MG63 (cell line): ENCODE measurements around the gene LPAR1. TPM values are rescaled to one million over a fixed set of nuclear protein-coding genes. Genes with fewer than 3 reads are reported as not detected.

Source experiments
- DNase-seq: peaks from one replicate; pipeline ENCODE4 v3.0.0-alpha.2; 2020
- H3K27me3 ChIP-seq: fragments of 250-450 bp; sonication (Bioruptor Pico); 2 replicates; pipeline ENCODE4 v1.5.1; 2020; ENCODE audit warnings: mild to moderate bottlenecking, moderate library complexity
- H3K36me3 ChIP-seq: fragments of 250-450 bp; sonication (Bioruptor Pico); 2 replicates; pipeline ENCODE4 v1.5.1; 2020; ENCODE audit warnings: mild to moderate bottlenecking, moderate library complexity
- H3K4me3 ChIP-seq: fragments of 250-450 bp; sonication (Bioruptor Pico); 2 replicates; pipeline ENCODE4 v1.5.1; 2020; ENCODE audit warnings: mild to moderate bottlenecking, moderate library complexity
- H3K9me3 ChIP-seq: fragments of 250-450 bp; sonication (Bioruptor Pico); 2 replicates; pipeline ENCODE4 v1.5.1; 2020; ENCODE audit warnings: mild to moderate bottlenecking, moderate library complexity
- total RNA-seq: library from RNA; depleted of rRNA; stranded (reverse); fragments of >200 nt; shearing (Covaris generic); gene quantifications from 2 replicates; pipeline ENCODE4 v1.2.3, GENCODE V29; 2014; ENCODE audit warnings: low replicate concordance

The LPAR1 gene
- total RNA-seq, 1 experiment from 2014 or later, result 168 TPM

DNA sequence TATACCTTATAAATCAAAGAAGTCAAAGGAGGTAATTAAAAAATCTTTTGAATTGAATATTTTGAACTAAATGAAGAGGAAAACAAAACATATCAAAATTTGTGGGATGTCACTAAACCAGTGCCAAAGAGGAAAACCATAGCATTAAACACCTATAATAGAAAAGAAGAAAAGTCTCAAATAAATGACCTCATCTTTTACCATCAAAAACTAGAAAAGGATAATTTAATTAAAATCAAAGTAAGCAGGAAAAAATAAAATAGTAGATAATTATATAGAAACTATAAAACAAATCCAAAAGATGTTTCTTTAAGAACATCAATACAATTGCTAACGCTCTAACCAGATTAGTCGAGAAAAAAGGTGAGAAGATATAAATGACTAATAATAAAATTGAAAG, 47.8 kb downstream of the LPAR1 start:
- no peak for DNase-seq
- peaks cover 80% of the 10 kb centered on the region for H3K36me3 ChIP-seq

GRCh38 chr9:110986529-110986928, 51.7 kb downstream of the LPAR1 start:
- no peaks in the 10 kb centered on the region for H3K27me3 ChIP-seq
- H3K4me3 ChIP-seq, result no peak overlapping the region
- H3K36me3 ChIP-seq, result peaks cover 83% of the 10 kb centered on the region
- DNase-seq, result no peak
- H3K9me3 ChIP-seq, result peaks cover 14% of the 10 kb centered on the region

More for the DNA sequence above, 47.8 kb downstream of the LPAR1 start:
- Histone ChIP-seq H3K9me3 (peaks cover 14% of the 10 kb centered on the region), H3K27me3 (no peaks in the 10 kb centered on the region), H3K4me3 (no peak overlapping the region)

DNA sequence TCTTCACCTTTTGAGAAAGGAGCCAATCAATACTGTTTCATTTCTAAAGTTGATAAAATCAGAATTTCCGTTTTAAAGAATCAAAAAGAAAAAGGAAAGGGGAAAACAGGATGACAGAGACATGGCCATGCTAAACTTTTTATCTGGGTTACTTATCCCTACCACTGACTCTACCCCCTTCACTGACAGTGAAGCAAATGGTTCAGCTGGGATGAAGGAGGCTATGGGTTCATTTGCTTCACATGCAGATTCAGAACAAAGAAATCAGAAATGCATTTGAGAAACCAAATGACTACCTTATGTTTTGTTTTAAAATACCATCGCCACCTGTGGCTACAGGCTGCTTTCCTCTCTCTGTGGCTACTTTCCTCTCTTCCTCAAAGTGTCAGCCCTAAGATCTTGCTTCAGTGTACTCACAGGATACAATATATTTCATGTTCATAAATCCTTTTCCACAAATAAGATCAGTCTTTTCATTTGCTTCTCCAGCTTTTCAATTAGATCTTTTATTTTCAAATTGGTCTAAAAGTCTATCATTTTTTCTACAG, 53.3 kb downstream of the LPAR1 start:
- H3K36me3 ChIP-seq, result peaks cover 80% of the 10 kb centered on the region
- no peak for DNase-seq
- H3K4me3 ChIP-seq, result no peak overlapping the region
- H3K27me3 ChIP-seq, result no peaks in the 10 kb centered on the region
- H3K9me3 ChIP-seq, result peaks cover 9% of the 10 kb centered on the region

GRCh38 chr9:110980261-110980660, 58.0 kb downstream of the LPAR1 start:
- Histone ChIP-seq H3K36me3 (peaks cover 74% of the 10 kb centered on the region), H3K9me3 (no peaks in the 10 kb centered on the region), H3K4me3 (no peak overlapping the region), H3K27me3 (no peaks in the 10 kb centered on the region)
- DNase-seq, result no peak

DNA sequence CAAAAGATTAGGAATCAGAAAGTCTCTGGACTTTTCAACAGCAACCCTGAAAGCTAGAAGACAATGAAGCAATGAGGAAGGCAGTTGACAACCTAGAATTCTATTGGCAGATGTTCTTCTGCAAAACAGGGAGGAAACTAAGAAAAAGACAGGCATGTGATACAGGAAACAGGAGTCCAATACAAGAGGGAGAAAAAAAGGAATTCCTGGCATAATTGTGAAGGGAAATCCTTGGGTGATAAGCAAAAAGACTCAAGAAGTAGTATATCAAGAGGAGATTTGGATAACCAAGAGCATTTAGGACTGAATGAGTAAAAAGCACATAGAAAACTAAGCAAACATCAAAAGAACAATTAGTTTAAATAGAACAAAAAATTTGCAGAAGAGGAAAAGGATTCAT, 58.6 kb downstream of the LPAR1 start:
- Histone ChIP-seq H3K9me3 (no peaks in the 10 kb centered on the region), H3K36me3 (peaks cover 75% of the 10 kb centered on the region), H3K4me3 (no peak overlapping the region), H3K27me3 (no peaks in the 10 kb centered on the region)
- DNase-seq, result no peak

DNA sequence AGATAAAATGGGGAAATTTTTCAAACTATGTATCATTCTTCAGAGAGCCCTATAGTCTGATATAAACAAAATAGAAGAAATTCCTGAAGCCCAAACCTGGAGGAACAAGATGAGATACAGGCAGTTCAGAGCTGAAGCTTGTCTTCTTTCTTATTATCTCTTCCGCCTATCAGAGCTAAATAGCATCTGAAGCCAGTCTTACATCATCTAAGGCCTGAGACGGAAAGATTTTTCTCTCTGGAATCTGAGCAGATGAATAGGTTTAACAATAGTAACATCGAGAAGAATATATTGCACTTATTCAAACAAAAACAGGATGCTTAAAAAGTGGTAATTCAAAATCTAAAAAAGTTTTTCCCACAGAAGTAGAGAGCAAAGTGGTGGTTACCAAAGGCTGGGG, 59.8 kb downstream of the LPAR1 start:
- Histone ChIP-seq H3K4me3 (no peak overlapping the region), H3K27me3 (no peaks in the 10 kb centered on the region), H3K9me3 (no peaks in the 10 kb centered on the region), H3K36me3 (peaks cover 75% of the 10 kb centered on the region)
- no peak for DNase-seq

GRCh38 chr9:110977259-110977709, 61.0 kb downstream of the LPAR1 start:
- H3K4me3 ChIP-seq, result no peak overlapping the region
- peak; percentile 60 for DNase-seq
- H3K36me3 ChIP-seq, result peaks cover 75% of the 10 kb centered on the region
- no peaks in the 10 kb centered on the region for H3K27me3 ChIP-seq
- no peaks in the 10 kb centered on the region for H3K9me3 ChIP-seq

- H3K4me3 ChIP-seq, result no peak overlapping the region
- H3K9me3 ChIP-seq, result no peaks in the 10 kb centered on the region
- H3K36me3 ChIP-seq, result peaks cover 83% of the 10 kb centered on the region
- peak; percentile 24 for DNase-seq
- no peaks in the 10 kb centered on the region for H3K27me3 ChIP-seq
These were observed 62.3 kb downstream of the LPAR1 start for GRCh38 chr9:110975969-110976368.

DNA sequence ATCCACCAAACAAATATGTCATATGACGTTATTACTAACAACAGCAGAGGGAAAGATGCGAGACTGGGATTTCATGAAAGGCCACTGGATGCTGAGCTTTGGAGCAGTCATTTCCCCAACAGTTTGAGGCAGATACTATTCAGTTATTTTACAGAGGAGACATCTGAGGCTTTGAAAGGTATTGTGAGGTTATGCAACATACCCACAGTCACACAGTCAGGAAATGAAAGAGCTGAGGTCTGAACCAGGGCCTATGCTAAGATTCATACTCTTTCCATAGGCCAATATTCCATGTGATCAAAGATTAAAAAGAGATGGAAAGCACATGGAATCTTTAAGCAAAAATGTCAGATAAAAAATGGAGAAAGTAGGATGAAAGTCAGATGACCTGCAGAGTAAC, 63.0 kb downstream of the LPAR1 start:
- Histone ChIP-seq H3K27me3 (no peaks in the 10 kb centered on the region), H3K9me3 (no peaks in the 10 kb centered on the region), H3K4me3 (no peak overlapping the region), H3K36me3 (peaks cover 85% of the 10 kb centered on the region)
- DNase-seq, result no peak

DNA sequence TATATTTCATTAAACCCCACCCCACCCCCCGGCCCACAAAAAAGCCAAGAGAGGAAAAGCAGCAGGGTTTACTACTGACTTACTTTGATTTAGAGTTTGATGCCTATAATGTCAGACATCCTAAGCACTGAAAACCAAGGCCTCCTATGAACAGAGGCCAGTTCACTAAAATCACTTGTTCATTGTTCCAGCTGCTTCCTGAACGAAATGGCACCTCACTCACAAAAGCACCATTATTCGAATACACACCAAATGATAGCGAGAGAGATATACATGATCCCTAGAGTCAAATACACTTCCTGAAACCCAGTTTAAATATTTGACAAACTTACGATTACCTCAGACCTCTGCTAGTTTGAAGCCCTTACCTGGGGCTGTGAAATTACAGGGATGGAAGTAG, 66.6 kb downstream of the LPAR1 start:
- no peak overlapping the region for H3K4me3 ChIP-seq
- H3K9me3 ChIP-seq, result no peaks in the 10 kb centered on the region; the same call in 1 of the 2 replicates
- DNase-seq, result no peak
- H3K36me3 ChIP-seq, result peaks cover 97% of the 10 kb centered on the region
- no peaks in the 10 kb centered on the region for H3K27me3 ChIP-seq

GRCh38 chr9:110971234-110971633, 67.0 kb downstream of the LPAR1 start:
- DNase-seq, result no peak

GRCh38 chr9:110969971-110970386, 68.3 kb downstream of the LPAR1 start:
- Histone ChIP-seq H3K36me3 (peaks cover 99% of the 10 kb centered on the region), H3K9me3 (no peaks in the 10 kb centered on the region; the same call in 1 of the 2 replicates), H3K4me3 (no peak overlapping the region), H3K27me3 (no peaks in the 10 kb centered on the region)
- no peak for DNase-seq

More at GRCh38 chr9:110971234-110971633, 67.0 kb downstream of the LPAR1 start:
- H3K4me3 ChIP-seq, result no peak overlapping the region
- H3K36me3 ChIP-seq, result peaks cover 97% of the 10 kb centered on the region
- H3K27me3 ChIP-seq, result no peaks in the 10 kb centered on the region
- no peaks in the 10 kb centered on the region; the same call in 1 of the 2 replicates for H3K9me3 ChIP-seq

DNA sequence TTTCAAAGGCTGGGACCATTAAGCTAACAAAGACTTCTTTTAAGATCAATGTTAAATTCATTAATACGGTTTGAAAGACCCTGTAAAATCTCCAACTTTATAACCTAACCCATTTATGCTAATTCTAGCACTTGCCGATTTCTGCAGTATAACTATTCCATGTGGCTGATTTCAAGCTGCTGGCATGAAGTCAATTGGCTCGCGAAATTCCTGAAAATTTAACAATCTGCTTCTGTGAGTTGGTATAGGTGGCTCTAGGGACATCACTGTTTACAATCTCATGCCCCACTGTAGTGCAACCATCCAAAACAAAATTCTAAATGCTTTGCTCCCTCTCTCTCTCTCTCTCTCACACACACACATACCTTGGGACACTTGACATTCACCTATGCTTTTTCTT, 70.2 kb downstream of the LPAR1 start:
- Histone ChIP-seq H3K9me3 (no peaks in the 10 kb centered on the region; the same call in 1 of the 2 replicates), H3K36me3 (peaks cover 98% of the 10 kb centered on the region)

DNA sequence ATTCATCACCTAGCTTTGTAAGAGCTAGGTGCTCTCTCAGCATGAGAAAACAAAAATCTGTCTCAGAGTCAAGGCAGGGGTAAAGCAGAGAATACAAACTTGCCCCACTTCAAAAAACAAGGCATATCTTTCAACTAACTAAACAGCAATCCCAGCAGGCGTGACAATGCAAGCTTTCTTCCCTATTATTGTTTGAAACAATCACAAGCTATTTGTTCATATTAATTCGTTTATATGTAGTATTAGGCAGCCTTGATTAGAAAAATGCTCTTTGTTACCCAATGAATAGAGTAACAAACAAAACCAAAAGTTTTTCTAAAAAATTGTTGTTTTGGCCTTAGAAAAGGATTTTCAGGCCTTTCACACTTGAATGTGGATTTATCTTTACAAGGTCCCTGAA, 71.1 kb downstream of the LPAR1 start:
- Histone ChIP-seq H3K27me3 (no peaks in the 10 kb centered on the region), H3K4me3 (no peak overlapping the region), H3K9me3 (no peaks in the 10 kb centered on the region; the same call in 1 of the 2 replicates), H3K36me3 (peaks cover 98% of the 10 kb centered on the region)
- DNase-seq, result no peak

More for the DNA sequence above, 70.2 kb downstream of the LPAR1 start:
- Histone ChIP-seq H3K27me3 (no peaks in the 10 kb centered on the region), H3K4me3 (no peak overlapping the region)
- DNase-seq, result no peak

DNA sequence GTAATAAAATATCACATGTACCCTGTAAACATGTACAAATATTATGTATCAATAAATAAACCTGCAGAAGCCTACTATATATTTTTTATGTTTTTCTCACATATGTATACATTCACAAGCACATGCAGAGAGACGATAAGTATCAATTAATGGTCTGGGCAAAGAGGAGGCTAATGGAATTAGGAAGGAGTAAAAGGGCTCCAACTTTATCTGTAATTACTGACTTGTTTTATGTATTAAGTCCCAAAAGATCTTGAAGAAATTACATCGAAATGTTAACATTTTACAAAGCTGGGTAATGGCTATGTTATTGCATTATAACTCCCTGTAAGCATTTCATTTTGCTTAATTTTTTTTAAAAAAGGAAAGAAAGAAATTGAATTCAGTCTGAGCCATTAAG, 78.0 kb downstream of the LPAR1 start:
- H3K36me3 ChIP-seq, result peaks cover 89% of the 10 kb centered on the region
- no peak overlapping the region for H3K4me3 ChIP-seq
- no peaks in the 10 kb centered on the region for H3K27me3 ChIP-seq
- DNase-seq, result no peak
- peaks cover 18% of the 10 kb centered on the region for H3K9me3 ChIP-seq

DNA sequence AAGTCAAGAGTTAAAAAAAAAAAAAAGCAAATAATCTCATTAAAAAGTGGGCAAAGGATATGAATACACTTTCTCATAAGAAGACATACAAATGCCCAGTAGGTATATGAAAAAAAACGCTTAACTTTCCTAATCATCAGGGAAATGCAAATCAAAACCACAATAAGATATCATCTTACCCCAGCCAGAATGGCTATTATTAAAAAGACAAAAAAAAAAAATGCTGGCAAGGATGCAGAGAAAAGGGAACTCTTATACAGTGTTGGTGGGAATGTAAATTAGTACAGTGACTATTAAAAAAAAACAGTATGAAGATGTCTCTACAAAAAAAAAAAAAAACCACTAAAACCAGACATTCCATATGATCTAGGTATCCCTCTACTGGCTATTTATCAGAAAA, 79.4 kb downstream of the LPAR1 start:
- peaks cover 22% of the 10 kb centered on the region for H3K9me3 ChIP-seq
- DNase-seq, result no peak
- no peak overlapping the region for H3K4me3 ChIP-seq
- peaks cover 91% of the 10 kb centered on the region for H3K36me3 ChIP-seq
- H3K27me3 ChIP-seq, result no peaks in the 10 kb centered on the region

DNA sequence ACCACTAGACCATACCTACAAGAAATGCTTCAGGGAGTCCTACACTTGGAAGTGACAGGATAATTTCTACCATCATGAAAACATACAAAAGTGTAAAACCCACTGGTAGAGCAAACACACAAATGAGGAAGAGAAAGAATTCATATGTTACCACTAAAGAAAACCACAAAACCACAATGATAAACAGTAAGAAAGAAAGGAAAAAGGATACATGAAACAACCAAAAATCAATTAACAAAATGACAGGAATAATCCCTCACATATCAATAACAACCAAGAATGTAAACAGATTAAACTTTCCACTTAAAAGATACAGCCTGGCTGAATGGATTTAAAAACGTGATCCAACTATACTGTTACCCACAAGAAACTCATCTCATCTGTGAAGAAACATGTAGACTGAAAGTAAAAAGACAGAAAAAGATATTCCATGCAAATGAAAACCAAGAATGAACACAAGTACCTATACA, 83.4 kb downstream of the LPAR1 start:
- Histone ChIP-seq H3K27me3 (no peaks in the 10 kb centered on the region), H3K9me3 (peaks cover 24% of the 10 kb centered on the region), H3K4me3 (no peak overlapping the region), H3K36me3 (peaks cover 85% of the 10 kb centered on the region)
- DNase-seq, result no peak

GRCh38 chr9:110952540-110952859, 85.8 kb downstream of the LPAR1 start:
- no peak for DNase-seq

More at GRCh38 chr9:110952540-110952859, 85.8 kb downstream of the LPAR1 start:
- peaks cover 85% of the 10 kb centered on the region for H3K36me3 ChIP-seq
- H3K9me3 ChIP-seq, result peaks cover 11% of the 10 kb centered on the region
- no peak overlapping the region for H3K4me3 ChIP-seq
- H3K27me3 ChIP-seq, result no peaks in the 10 kb centered on the region
